CD4-positive, alpha-beta T cell treated with Interleukin-1 beta for 1 hour (primary cell): ENCODE measurements around the gene DCUN1D2.
"Not testable (repeated sequence)": the region's sequence is repeated elsewhere in the genome, so short reads cannot be mapped to it uniquely, and the experiment has no call there.

Experiments
- DNase-seq, 2 donors: peaks; one replicate each; pipeline ENCODE4 v3.0.0-alpha.2; 2020 to 2022

Gene DCUN1D2

DNA sequence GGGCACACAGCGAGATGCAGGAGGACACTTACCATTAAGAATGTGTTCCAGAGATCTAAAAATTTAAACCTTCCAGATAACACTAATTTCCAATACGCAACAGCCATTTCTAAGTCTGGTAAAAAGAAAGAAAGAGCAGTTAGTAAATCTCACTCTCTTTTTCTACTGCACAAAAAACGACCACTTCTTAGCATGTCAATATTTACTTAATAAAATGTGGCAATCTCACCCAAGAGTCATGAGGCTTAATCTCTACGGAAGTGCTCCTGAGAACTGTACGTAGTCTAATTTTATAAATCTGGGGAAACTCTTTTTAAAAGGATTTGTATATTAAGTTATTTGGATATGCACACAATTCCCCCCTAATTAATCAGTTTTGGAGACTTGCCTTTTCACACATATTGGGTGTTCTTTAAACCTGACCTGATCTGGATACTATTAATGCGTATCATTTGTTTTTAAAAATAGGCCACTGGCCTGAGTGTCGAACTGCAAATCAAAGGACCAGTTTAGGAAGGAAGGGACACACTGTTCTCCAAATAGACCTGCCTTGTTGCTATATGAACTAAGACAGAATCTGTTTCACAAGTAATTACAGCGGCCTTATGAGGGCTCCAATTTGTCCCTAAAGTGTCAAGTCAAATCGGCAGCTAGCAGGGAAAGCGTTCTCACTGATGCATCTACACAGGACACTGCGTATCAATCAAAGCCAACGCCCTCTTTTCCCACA lies 29.3 kb downstream of the DCUN1D2 start:
- no peak for DNase-seq

DNA sequence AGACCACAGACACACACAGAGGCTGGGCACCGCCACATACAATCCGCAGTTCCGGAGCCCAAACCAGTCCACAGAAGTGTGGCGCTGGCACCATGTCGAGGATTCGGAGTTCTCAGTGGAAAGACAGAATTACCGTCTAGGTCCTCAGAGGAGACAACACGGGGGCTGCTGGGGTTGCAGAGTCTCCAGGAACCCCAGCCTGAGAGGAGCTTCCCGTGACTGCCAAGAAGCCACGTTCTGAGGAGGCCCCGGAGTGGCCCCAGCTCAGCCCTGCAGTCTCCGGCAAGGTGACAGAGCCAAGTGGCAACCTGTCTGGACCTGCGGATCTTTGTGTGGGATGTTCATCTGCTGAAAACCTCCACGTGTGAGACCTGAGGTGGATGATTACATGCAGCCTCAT lies 29.9 kb downstream of the DCUN1D2 start:
- no peak for DNase-seq

DNA sequence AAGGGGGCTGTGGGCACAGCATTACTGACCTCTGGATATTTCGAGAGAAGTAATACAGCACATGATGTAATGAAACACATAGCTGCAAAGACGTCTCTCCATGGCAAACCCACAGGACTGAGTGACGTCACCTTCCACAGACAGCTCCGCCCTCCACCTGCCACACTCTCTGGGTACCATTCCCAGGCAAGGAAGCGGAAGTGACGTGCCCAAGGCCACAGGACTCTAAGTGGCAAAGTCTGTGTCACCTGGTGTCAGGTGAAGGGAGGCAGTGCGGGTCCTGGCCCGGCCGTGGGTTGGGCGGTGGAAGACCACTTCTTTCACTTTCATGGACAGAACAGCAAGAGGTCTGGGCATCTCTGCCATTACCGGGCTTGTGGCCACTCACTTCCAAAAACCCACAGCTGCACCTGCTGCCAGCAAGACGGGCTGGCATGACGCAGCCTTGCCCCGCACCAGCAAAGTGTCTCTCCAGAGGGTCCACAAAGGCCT lies 30.4 kb downstream of the DCUN1D2 start:
- no peak for DNase-seq

DNA sequence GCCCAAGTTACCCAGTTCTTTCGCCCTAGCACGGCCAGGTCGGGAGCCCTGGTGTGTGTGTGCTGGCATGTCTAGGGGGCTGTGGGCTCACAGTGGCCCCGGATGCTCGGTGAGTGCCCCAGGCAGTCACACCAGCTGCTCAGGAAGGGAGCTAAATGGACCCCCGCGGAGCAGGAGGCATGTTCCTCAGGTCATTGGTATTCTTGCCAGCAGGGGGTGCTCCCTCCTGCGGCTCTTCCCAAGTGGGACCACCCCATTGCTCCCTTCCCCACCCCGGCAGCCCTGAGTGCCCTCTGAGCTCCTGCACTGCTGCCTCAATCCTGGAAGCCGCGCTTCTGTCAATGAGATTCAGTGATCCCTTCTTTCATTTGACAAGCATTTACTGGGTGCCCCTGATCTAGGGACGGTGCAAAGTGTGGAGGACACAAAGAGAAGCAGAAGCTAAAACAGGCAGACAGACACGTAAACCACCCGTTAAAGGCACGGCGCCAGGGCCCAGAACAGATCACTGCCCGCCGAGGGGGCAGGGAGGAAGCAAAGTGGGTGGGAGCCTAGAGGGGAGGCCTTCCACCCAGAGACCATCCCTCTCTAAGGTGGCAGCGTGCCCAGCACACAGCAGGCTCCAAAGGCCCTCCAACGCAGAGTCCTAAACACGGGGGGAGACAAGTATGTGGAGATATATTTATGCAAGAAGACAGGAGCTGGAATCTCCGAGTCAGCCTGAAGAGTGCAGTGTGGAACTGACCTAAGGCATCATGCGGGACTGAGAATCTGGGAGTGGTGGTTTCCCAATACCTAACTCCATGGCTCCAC lies 32.1 kb downstream of the DCUN1D2 start:
- DNase-seq, result no peak

DNA sequence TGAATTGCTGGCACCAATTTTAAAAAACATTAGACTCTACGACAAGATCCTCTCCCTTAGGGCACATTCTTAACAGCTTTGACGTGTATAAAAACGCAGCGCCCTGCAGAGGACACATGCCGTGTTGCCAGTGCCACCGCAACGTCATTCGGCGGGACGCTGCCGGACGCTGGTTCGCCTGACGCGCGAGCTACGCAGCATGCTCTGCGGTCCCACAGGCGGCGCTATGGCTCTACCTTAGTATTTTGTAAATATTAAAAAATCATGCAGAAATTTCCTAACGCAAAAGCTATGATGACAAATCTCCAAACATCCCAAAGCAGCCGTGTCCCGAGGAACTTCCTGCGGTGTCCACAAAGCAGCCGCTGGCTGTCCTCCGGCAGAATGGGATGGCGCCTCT lies 33.0 kb downstream of the DCUN1D2 start:
- no peak for DNase-seq

DNA sequence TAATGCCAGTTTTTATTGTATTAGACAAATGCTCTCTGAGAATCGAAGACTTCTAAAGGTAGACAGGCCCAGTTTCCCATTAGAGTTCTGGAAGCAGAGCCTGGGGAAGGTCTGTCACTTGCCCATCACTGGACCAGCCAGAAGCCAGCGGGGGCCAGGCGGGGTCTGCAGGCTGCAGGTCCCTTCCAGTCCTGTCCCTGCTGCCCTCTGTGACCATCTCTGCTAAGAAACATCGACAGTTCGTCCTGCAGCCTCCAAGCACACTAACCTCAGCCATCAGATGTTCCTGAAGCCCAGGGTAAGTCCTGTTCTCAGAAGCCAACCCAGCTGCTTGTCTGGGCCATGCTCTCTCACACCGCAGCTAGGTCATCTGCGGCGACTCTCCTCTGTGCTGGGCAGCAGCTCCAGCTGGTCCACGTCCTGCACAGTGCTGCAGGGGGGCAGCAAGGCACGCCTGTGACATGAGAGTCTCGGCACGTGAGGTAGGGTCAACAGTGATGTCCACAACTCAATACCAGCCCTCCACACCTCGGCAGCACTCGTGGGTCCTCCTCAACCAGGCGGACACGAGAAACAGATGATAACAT lies 34.3 kb downstream of the DCUN1D2 start:
- DNase-seq, result no peak

DNA sequence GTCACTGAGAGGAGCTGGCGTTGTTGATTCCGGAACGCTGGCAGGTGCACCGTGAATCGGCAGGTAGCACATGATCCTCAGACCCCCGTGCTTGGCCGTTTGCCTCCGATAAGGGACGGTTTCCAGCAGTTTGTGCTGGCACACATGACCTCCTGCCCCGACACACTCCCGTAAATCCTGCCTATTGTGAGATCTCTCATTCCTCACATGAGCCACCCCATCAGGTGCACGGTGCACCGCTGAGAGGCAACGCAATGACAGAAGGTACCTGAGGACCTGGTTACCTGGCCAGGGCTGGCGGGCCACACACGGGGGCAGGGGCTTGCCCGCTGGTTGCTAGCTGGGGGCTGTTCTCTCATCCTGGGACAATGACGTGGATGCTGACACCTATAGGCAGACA lies 35.1 kb downstream of the DCUN1D2 start:
- DNase-seq, result no peak

DNA sequence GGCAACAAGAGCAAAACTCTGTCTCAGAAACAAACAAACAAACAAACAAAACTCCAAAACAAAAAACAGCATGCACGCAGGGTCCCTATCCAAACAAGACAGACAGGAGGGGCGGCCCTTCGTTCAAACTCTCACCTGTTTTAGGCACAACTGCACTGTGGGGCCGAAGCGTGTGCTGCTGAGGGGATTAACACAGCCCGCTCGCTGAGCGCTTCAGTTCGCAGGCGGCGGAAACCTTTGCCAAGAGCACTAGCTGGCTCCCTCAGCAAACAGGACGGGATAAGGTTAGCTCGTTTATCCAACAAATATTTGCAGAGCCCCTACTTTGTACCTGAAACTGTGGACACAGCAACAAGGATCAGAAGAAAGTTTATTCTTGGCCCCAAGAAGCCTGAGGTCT lies 35.6 kb downstream of the DCUN1D2 start:
- no peak for DNase-seq

DNA sequence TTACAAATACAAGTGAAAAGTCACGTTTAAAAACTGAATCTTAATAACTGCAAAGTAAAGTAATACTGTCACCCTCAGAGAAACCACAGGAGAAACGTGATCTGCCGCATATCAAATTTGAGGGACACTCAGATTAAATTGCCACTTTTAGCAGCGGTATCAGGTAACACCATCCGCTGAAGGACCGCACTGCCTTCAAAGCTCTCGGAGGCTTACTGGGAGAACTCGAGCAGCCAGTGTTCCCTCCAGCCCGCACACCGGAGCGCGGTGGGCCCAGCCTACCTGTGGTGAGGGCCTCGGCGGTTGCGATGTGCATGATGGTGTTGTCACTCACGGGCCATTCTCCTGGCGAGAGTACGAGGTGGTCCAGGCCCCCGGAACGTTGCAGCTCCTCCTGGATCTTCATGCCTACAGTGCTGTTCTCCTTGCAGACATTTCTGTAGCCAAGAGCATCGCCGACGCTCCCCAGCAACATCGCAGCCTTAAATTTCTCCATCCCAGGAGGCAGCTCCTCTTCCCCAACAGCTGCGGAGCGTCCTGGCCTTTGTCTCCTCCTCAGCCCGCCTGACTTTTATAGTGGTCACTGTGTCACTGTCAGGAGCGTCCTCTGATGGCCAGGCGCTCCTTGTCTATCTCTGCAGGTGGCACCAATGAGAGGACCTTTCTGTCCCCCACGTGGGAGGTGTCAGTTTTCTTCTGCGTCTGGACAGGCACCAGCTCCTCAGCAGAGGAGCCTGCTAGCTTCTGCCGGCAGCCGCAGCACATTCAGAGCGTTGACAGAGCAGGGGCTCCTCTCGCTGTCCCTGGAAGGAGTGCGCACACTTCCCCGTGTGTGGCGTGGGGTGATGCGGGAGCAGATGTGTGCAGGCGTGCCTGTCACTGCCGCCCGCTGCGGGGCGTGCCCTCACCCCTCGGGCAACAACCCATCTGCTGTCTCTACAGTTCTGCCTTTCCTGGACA lies 37.3 kb downstream of the DCUN1D2 start, which contains the start of gene ADPRHL1:
ADPRHL1 (minus strand) TSS at position 547 of the 960 bp plus-strand sequence; CDS start at position 496, 51 bp downstream.
- no peak for DNase-seq

DNA sequence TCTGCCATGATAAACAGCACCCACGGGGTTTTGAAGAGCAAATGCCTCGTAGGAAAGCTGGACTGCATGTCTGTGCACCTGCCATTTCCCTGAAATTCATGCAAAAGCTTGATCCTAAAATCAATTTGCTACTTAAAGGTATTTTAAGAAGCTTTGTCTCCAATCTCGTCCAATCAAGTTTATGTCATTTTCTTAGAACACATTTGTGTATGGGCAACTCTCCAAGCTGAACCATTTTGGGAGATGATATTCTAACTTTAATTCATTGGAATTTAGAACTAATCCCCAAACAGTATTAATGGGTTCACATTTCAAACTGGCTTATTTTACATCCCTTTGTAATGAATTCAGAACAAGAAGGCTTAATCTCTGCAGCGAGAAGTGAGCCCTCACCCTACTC lies 38.0 kb downstream of the DCUN1D2 start:
- no peak for DNase-seq

DNA sequence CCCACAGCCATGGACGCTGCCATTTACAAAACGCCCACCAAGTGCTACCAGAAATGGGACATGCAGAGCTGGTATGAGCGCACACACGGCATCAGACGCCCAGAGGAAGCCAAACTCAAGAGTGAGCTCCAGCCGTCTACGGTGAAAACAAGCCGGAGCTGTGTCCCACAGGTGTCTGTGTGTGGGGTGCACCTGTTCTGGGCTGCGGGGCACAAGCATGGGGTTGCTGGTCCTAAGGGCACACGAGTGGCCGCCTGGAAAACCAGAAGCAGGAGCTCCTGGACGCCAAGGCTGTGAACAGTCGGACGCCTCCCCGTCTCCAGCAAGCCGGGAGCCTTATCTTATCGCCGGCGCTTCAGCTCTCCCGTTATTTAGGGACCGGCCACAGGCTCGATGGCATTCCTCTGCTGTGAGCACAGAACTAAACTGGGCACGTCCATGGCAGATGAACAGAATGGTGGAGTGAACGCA lies 38.5 kb downstream of the DCUN1D2 start:
- DNase-seq, result no peak

DNA sequence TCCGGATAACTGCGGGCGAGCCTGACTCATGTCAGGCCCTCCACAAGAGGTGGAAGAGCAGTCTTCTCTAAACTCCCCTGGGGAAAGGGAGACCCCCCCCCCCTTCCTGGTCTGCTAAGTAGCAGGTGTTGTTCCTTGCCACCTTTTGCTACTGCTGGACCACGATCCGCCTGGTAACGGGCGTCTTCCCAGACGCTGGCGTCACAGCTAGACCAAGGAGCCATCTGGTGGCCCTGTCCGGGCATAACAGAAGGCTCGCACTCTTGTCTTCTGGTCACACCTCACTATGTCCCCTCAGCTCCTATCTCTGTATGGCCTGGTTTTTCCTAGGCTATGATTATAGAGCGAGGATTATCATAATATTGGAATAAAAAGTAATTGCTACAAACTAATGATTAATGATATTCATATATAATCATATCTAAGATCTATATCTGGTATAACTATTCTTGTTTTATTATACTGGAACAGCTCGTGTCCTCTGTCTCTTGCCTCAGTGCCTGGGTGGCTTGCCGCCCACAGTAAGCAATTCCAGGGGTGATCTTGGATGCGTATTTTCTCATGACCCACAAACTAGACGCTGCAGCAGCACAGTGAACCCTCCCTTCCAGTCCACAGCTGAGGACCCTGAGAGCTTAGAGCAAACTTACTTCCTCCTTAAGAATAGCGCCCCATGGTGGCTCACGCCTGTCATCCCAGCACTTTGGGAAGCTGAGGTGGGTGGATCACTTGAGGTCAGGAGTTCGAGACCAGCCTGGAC lies 39.5 kb downstream of the DCUN1D2 start:
- not testable (repeated sequence) for DNase-seq

DNA sequence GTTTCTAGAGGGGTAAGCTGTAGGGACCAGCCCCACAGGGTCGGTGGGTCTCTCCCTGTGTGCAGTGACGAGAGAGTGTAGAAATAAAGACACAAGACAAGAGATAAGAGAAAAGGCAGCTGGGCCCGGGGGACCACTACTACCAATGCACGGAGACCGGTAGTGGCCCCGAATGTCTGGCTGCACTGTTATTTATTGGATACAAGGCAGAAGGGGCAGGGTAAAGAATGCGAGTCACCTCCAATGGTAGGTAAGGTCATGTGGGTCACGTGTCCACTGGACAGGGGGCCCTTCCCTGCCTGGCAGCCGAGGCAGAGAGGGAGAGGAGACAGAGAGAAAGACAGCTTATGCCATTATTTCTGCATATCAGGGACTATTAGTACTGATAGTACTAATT lies 40.2 kb downstream of the DCUN1D2 start:
- not testable (repeated sequence) for DNase-seq

DNA sequence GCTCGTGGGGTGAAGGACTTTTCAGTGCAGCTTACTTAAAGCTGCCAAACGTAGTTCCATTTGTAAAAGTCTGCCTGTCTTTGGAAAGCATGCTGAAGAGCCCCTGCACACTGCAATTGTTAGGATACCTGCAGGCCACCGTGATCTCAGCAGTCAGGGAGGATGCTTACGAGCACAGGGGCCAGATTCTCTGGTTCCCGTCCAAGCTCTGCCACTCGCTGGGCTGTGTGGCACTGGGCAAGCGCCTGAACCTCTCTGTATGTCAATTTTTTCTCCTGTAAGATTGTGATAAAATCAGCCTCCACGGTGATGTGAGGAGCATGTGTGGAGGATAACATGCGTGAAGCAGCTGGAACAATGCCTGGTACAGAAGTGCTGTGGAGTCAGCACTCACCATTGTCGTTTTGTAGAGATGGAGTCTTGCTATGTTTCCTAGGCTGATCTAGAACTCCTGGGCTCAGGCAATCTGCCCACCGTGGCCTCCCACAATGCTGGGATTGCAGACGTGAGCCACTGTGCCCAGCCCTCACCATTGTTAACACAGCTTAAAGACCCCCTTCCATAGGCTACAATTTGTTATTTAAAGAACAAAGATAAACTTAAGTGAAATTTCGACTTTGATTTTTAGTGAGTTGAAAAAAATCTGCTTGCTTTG lies 40.7 kb downstream of the DCUN1D2 start:
- no peak for DNase-seq

DNA sequence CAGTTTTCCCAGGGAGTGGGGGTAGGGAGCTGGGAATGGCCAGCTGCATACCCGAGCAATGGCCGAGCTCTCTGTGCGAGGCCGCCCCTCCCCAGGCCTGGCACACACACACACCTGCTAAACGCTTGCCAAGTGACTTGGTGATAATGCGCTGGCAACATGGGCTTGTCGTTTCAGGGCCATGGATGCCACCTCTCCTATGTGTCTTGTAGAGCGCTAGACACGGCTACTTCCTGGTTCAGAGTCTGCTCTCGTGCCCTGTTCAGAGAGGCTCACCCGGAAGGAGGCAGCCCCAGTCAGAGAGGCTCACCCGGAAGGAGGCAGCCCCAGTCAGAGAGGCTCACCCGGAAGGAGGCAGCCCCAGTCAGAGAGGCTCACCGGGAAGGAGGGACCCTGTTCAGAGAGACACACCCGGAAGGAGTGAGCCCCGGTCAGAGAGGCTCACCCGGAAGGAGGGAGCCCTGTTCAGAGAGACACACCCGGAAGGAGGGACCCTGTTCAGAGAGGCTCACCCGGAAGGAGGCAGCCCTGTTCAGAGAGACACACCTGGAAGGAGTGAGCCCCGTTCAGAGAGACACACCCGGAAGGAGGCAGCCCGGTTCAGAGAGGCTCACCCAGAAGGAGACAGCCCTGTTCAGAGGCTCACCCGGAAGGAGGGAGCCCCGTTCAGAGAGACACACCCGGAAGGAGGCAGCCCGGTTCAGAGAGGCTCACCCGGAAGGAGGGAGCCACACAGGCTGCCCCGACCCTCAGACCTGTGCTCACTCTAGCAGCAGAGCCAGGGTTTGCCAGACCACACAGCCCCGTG lies 41.4 kb downstream of the DCUN1D2 start:
- DNase-seq, result peak; percentile 59 to 69

DNA sequence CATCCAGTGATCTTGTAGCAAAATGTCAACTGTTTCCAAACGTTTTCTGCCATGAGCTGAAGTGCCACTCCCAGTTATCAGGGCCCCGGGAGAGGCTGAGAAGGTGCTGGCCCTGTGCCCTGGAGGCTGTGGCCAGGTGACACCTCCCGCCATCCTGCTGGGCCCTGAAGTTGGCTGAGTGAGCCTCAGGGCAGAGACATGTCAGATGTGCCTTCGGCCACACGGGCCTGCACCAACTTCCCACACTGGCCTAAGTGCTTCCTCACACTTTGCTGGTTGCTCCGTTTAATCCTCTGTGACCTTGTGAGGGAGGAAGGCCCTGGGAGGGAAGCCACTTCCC lies 42.0 kb downstream of the DCUN1D2 start:
- no peak for DNase-seq

DNA sequence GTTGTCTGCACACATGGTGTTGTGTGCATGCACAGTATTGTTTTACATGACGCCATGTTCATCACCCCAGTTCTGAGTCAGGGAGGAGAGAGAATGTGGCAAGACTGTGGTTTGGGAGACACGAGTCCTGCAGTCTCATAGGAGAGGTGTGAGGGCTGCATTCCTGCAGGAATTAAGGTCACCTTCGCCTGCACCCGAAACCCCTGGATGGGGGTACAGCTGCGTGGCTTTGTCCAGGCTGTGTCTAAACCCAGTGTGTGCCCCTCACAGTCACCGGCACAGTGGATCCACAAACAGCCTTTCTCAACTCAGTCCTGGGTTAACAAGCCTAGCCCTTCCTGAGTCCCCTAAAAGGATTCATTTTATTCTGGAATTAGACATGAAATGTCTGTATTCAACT lies 42.9 kb downstream of the DCUN1D2 start:
- no peak for DNase-seq

DNA sequence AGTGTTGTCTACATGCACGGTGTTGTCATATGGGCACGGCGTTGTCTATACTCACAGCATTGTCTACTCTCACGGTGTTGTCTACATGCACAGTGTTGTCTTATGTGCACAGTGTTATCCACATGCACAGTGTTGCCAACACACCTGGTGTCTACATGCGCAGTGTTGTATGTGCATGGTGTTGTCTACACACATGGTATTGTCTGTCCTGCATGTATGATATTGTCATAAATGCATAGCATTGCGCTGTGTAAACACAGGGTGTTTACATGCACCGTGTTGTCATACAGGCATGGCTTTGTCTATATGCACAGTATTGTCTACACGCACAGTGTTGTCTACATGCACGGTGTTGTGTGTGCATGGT lies 44.0 kb downstream of the DCUN1D2 start:
- no peak for DNase-seq

DNA sequence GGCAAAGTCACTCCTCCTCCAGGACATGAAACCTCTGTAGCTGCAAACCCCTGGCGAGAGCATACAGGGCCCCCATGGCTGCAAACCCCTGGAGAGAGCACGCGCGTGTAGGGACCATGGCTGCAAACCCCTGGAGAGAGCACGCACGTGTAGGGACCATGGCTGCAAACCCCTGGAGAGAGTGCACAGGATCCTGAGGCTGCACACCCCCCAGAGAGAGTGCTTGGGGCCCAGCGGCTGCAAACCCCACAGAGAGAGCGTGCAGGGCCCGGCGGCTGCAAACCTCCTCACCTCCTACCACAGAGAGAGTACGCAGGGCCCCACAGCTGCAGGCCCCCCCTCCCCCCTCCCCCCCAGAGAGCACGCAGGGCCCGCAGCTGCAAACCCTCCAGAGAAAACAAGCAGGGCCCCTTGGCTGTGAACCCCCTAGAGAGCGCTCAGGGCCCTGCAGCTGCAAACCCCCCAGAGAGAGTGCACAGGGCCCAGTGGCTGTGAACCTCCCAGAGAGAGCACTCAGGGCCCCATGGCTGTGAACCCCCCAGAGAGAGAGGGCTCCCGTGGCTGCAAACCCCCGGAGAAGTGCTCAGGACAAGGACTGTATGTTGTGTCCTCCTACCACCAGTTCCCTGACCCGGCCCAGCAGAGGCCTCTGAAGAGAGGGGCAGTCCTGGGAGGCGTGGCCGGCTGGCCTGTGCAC lies 44.6 kb downstream of the DCUN1D2 start:
- peak in 1 of 2 donors; percentile 46 for DNase-seq

DNA sequence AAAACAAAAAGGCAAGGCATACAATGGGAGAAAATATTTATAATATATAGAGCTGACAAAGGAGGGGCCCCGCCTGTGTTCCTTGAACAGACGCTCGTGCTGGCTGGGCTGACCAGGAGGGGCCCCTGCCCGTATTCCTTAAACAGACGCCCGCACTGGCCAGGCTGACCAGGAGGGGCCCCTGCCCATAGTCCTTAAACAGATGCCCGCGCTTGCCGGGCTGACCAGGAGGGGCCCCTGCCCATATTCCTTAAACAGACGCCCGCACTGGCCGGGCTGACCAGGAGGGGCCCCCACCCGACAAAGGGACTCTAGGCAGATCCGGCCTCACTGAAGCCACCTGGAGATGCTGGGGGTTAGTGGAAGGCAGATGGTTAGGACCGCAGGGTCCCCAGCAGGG lies 46.5 kb downstream of the DCUN1D2 start:
- no peak for DNase-seq
